GM23338 (cell line): ENCODE measurements around the gene CFTR. TPM values are rescaled to one million over a fixed set of nuclear protein-coding genes. Genes with fewer than 3 reads are reported as not detected.

Experiments used
- ATAC-seq: fragments of 200-7000 bp; cut with Tn5 transposase; 3 replicates; pipeline ENCODE4 v1.9.1; 2020
- DNase-seq: peaks from one replicate; pipeline ENCODE4 v3.0.0-alpha.2; 2015; ENCODE audit warnings: low spot score
- H2AFZ ChIP-seq: fragments of 200-600 bp; sonication (generic); 2 replicates; pipeline ENCODE4 v1.8.0; 2016; ENCODE audit warnings: antibody characterized with exemption, mild to moderate bottlenecking, moderate library complexity
- H3F3A ChIP-seq: fragments of 200-600 bp; sonication (generic); replicated peaks from 2 replicates; pipeline ENCODE4 v1.8.0; 2017; ENCODE audit warnings: antibody characterized with exemption, mixed run types, low read depth
- H3K27ac ChIP-seq: fragments of 200-600 bp; sonication (generic); 2 replicates; pipeline ENCODE4 v1.6.1; 2016; ENCODE audit warnings: low read depth
- H3K27me3 ChIP-seq: fragments of 200-600 bp; sonication (generic); 2 replicates; pipeline ENCODE4 v1.8.0; 2016; ENCODE audit warnings: mild to moderate bottlenecking, mixed run types, moderate library complexity; ENCODE audit not compliant: insufficient read depth
- H3K36me3 ChIP-seq: fragments of 200-600 bp; sonication (generic); 2 replicates; pipeline ENCODE4 v1.8.0; 2016; ENCODE audit warnings: mild to moderate bottlenecking; ENCODE audit not compliant: insufficient read depth
- H3K4me1 ChIP-seq: fragments of 200-600 bp; sonication (generic); 2 replicates; pipeline ENCODE4 v1.8.0; 2016; ENCODE audit warnings: mild to moderate bottlenecking, moderate library complexity; ENCODE audit not compliant: insufficient read depth
- H3K4me2 ChIP-seq: fragments of 200-600 bp; sonication (generic); 2 replicates; pipeline ENCODE4 v1.7.1; 2017; ENCODE audit warnings: mixed run types
- H3K4me3 ChIP-seq: fragments of 200-600 bp; sonication (generic); 2 replicates; pipeline ENCODE4 v1.6.1; 2016; ENCODE audit warnings: mixed run types
- H3K79me2 ChIP-seq: fragments of 200-600 bp; sonication (generic); replicated peaks from 2 replicates; pipeline ENCODE4 v1.8.0; 2017; ENCODE audit warnings: mild to moderate bottlenecking; ENCODE audit not compliant: insufficient read depth
- H3K9me2 ChIP-seq: fragments of 200-600 bp; sonication (generic); 2 replicates; pipeline ENCODE4 v1.8.0; 2017; ENCODE audit not compliant: insufficient read depth
- H4K20me1 ChIP-seq: fragments of 200-600 bp; sonication (generic); replicated peaks from 2 replicates; pipeline ENCODE4 v1.8.0; 2017; ENCODE audit warnings: mild to moderate bottlenecking; ENCODE audit not compliant: insufficient read depth
- H3K27ac Mint-ChIP-seq: 2 replicates; pipeline ENCODE4 v1.8.0; 2020; ENCODE audit warnings: inconsistent platforms, mild to moderate bottlenecking, moderate library complexity, mixed read lengths
- H3K27me3 Mint-ChIP-seq: 3 replicates; pipeline ENCODE4 v1.8.0; 2022; ENCODE audit warnings: low read depth, mild to moderate bottlenecking, moderate library complexity, mixed read lengths, inconsistent platforms; ENCODE audit not compliant: insufficient read depth, poor library complexity
- H3K36me3 Mint-ChIP-seq: 3 replicates; pipeline ENCODE4 v1.8.0; 2021; ENCODE audit warnings: low read depth, mild to moderate bottlenecking, inconsistent platforms, moderate library complexity, mixed read lengths
- H3K4me1 Mint-ChIP-seq: 3 replicates; pipeline ENCODE4 v1.8.0; 2020; ENCODE audit warnings: mild to moderate bottlenecking, inconsistent platforms, mixed read lengths
- H3K4me3 Mint-ChIP-seq: 3 replicates; pipeline ENCODE4 v1.8.0; 2021; ENCODE audit warnings: moderate library complexity, mild to moderate bottlenecking, inconsistent platforms, mixed read lengths
- H3K9me3 Mint-ChIP-seq: 3 replicates; pipeline ENCODE4 v1.8.0; 2020; ENCODE audit warnings: moderate library complexity, mild to moderate bottlenecking, inconsistent platforms, mixed read lengths
- CREB1 ChIP-seq: fragments of 250-450 bp; sonication (Bioruptor Pico); IDR thresholded peaks from 2 replicates; pipeline ENCODE4 v1.5.0; 2020; ENCODE audit warnings: low read depth, mild to moderate bottlenecking, moderate library complexity
- ETS1 ChIP-seq: IDR thresholded peaks from 2 replicates; pipeline ENCODE4 v1.6.1; 2016; ENCODE audit warnings: antibody characterized with exemption
- EZH2 ChIP-seq: fragments of 200-600 bp; sonication (generic); IDR thresholded peaks from one replicate; pipeline ENCODE4 v1.8.0; 2017; ENCODE audit warnings: antibody characterized with exemption, mild to moderate bottlenecking, low read depth; ENCODE audit not compliant: unreplicated experiment
- EZH2phosphoT487 ChIP-seq: fragments of 200-600 bp; sonication (generic); IDR thresholded peaks from one replicate; pipeline ENCODE4 v1.8.1; 2018; ENCODE audit warnings: antibody characterized with exemption; ENCODE audit not compliant: unreplicated experiment
- NANOG ChIP-seq: IDR thresholded peaks from 2 replicates; pipeline ENCODE4 v1.6.1; 2016; ENCODE audit warnings: antibody characterized with exemption, borderline replicate concordance
- POLR2AphosphoS5 ChIP-seq: IDR thresholded peaks from 2 replicates; pipeline ENCODE4 v1.6.1; 2016; ENCODE audit warnings: antibody characterized with exemption, low read depth
- REST ChIP-seq: IDR thresholded peaks from one replicate; pipeline ENCODE4 v1.6.1; 2018; ENCODE audit warnings: antibody characterized with exemption; ENCODE audit not compliant: unreplicated experiment
- STAT1 ChIP-seq: IDR thresholded peaks from one replicate; pipeline ENCODE4 v1.6.1; 2016; ENCODE audit warnings: antibody characterized with exemption; ENCODE audit not compliant: unreplicated experiment
- ZNF331 ChIP-seq: fragments of 250-450 bp; sonication (Bioruptor Pico); IDR thresholded peaks from 2 replicates; pipeline ENCODE4 v1.5.0; 2020; ENCODE audit warnings: low read depth, mild to moderate bottlenecking, moderate library complexity
- polyA plus RNA-seq: library from polyadenylated mRNA; unstranded; fragments of >200 nt; fragmentation: Nextera tagmentation; extraction: Ambion mirVana; gene quantifications from 2 replicates; pipeline ENCODE4 v1.2.1, GENCODE V29; 2016
- total RNA-seq: library from RNA; depleted of rRNA; stranded (reverse); fragments of >200 nt; shearing (Covaris generic); gene quantifications from 2 replicates; pipeline ENCODE4 v1.2.3, GENCODE V29; 2014

CFTR gene
- total and polyA plus RNA-seq, 2 experiments from 2014 or later = 0.45 to 1.2 TPM

- H3K36me3 ChIP-seq = no peaks in the 10 kb centered on the region
- no peaks in the 10 kb centered on the region for H3K27me3 ChIP-seq
- no peak overlapping the region for H2AFZ ChIP-seq
- no peak for TF ChIP-seq POLR2AphosphoS5
- no peak for TF ChIP-seq STAT1
- no peak for TF ChIP-seq EZH2phosphoT487
- no peaks in the 10 kb centered on the region for H3K4me1 ChIP-seq
- no peaks in the 10 kb centered on the region for H3K79me2 ChIP-seq
- H3K9me2 ChIP-seq = no peaks in the 10 kb centered on the region
- no peak overlapping the region for H3K4me3 Mint-ChIP-seq
- 0 out of 3 replicates have a peak, but pooled peaks cover 2% of the 10 kb centered on the region for H3K9me3 Mint-ChIP-seq
- ATAC-seq = no peak
- no peak for DNase-seq
- H3K27ac ChIP-seq = no peak overlapping the region
- no peaks in the 10 kb centered on the region for H3K27me3 Mint-ChIP-seq
- no peak overlapping the region for H3K4me3 ChIP-seq
- H4K20me1 ChIP-seq = no peaks in the 10 kb centered on the region
- H3K36me3 Mint-ChIP-seq = no peaks in the 10 kb centered on the region
- peaks cover 12% of the 10 kb centered on the region for H3K4me1 Mint-ChIP-seq
- no peaks in the 10 kb centered on the region for H3F3A ChIP-seq
- no peak overlapping the region for H3K4me2 ChIP-seq
- H3K27ac Mint-ChIP-seq = no peak overlapping the region
Observed at GRCh38 chr7:117704063-117704462, 224.2 kb downstream of the CFTR start.

- H3K9me3 Mint-ChIP-seq = 0 out of 3 replicates have a peak, but pooled peaks cover 2% of the 10 kb centered on the region
- Histone ChIP-seq H3K79me2 (no peaks in the 10 kb centered on the region), H4K20me1 (no peaks in the 10 kb centered on the region), H2AFZ (no peak overlapping the region), H3K9me2 (no peaks in the 10 kb centered on the region), H3K27ac (no peak overlapping the region), H3K27me3 (no peaks in the 10 kb centered on the region), H3K4me2 (no peak overlapping the region), H3K4me3 (no peak overlapping the region), H3K36me3 (no peaks in the 10 kb centered on the region), H3F3A (no peaks in the 10 kb centered on the region), H3K4me1 (no peaks in the 10 kb centered on the region)
- H3K27me3 Mint-ChIP-seq = no peaks in the 10 kb centered on the region
- DNase-seq = no peak
- H3K4me1 Mint-ChIP-seq = peaks cover 12% of the 10 kb centered on the region
- no peak overlapping the region for H3K27ac Mint-ChIP-seq
- no peak overlapping the region for H3K4me3 Mint-ChIP-seq
- ATAC-seq = no peak
- TF ChIP-seq REST (no peak), ETS1 (no peak), POLR2AphosphoS5 (no peak), NANOG (no peak), EZH2 (no peak), CREB1 (no peak), ZNF331 (CRISPR knock-in tag) (no peak)
- no peaks in the 10 kb centered on the region; the same call in 2 of the 3 replicates for H3K36me3 Mint-ChIP-seq
Observed at GRCh38 chr7:117705630-117706029, 225.8 kb downstream of the CFTR start.
